Measurements from ENCODE around the gene STARD3. TPM values are rescaled to one million over a fixed set of nuclear protein-coding genes. Genes with fewer than 3 reads are reported as not detected.

The STARD3 gene
- total and polyA plus RNA-seq, 12 donors, result 14.2 to 46.1 (median 19.9) TPM

- 79 to 82% methylated on average over 5 of the region's 5 CpGs for WGBS, 2 donors
- Histone ChIP-seq H3K4me3 (no peak overlapping the region), H3K9me3 (no peaks in the 10 kb centered on the region), H3K27ac (peak overlapping the region in 8 of 10 donors; percentile 61 to 95 (median 88)), H3K27me3 (peaks cover 0 to 23% (median 3%) of the 10 kb centered on the region in 7 donors), H3K36me3 (peaks cover 0 to 3% (median 0%) of the 10 kb centered on the region in 9 donors), H3K4me1 (peaks cover 42 to 88% (median 59%) of the 10 kb centered on the region in 9 donors)
- no peak for ATAC-seq
- no peak for DNase-seq
- no peak for TF ChIP-seq CTCF (IDR thresholded peaks at IDR 0.05)
- intact Hi-C loops (cut with DNase I), result loop anchor here in 6 of 10 donors (5.0 to 10.0 kb wide), 5 partner anchors 37 to 58 kb away; partner anchors contain the start of genes MIEN1 (in 1 of the 6), PPP1R1B (in 1 of the 6) and STARD3 (in 1 of the 6)
Measured at GRCh38 chr17:39674179-39674578, 37.2 kb downstream of the STARD3 start.

GRCh38 chr17:39674702-39675389, 37.9 kb downstream of the STARD3 start:
- no peak overlapping the region for H3K4me3 ChIP-seq
- TF ChIP-seq CTCF (IDR thresholded peaks at IDR 0.05), result no peak
- H3K4me1 ChIP-seq, result peaks cover 47 to 88% (median 66%) of the 10 kb centered on the region in 9 donors
- intact Hi-C loops (cut with DNase I), result loop anchor here in 6 of 10 donors (5.0 to 10.0 kb wide), 5 partner anchors 38 to 57 kb away; partner anchors contain the start of genes MIEN1 (in 1 of the 6), PPP1R1B (in 1 of the 6) and STARD3 (in 1 of the 6)
- H3K27me3 ChIP-seq, result peaks cover 0 to 16% (median 0%) of the 10 kb centered on the region in 7 donors
- DNase-seq, result peak in 1 of 2 donors; percentile 72
- peak overlapping the region; percentile 61 to 95 (median 88) for H3K27ac ChIP-seq
- no peaks in the 10 kb centered on the region for H3K9me3 ChIP-seq
- 16 to 29% methylated on average over 11 of the region's 11 CpGs for WGBS, 2 donors
- H3K36me3 ChIP-seq, result peaks cover 0 to 3% (median 0%) of the 10 kb centered on the region in 9 donors
- ATAC-seq, result peak; percentile 6 to 41 (median 20)

GRCh38 chr17:39675390-39676082, 38.6 kb downstream of the STARD3 start:
- Histone ChIP-seq H3K27me3 (peaks cover 0 to 9% (median 0%) of the 10 kb centered on the region in 7 donors), H3K4me3 (no peak overlapping the region), H3K27ac (peak overlapping the region; percentile 61 to 95 (median 88)), H3K4me1 (peaks cover 47 to 88% (median 73%) of the 10 kb centered on the region in 9 donors), H3K36me3 (peaks cover 0 to 9% (median 0%) of the 10 kb centered on the region in 9 donors), H3K9me3 (no peaks in the 10 kb centered on the region)
- ATAC-seq (no peak), DNase-seq (no peak)
- WGBS, 2 donors, result 61 to 66% methylated on average over 10 of the region's 10 CpGs
- intact Hi-C loops (cut with DNase I), result loop anchor here in 1 of 10 donors (10.0 kb wide), 1 partner anchor 51 kb away; the partner anchor contains the start of gene PPP1R1B
- no peak for TF ChIP-seq CTCF (IDR thresholded peaks at IDR 0.05)

GRCh38 chr17:39676198-39676819, 39.4 kb downstream of the STARD3 start:
- peak overlapping the region; percentile 61 to 95 (median 88) for H3K27ac ChIP-seq
- H3K36me3 ChIP-seq, result peaks cover 0 to 16% (median 0%) of the 10 kb centered on the region in 9 donors
- ATAC-seq (peak; percentile 9 to 48 (median 34)), DNase-seq (peak; percentile 69 to 78)
- H3K4me1 ChIP-seq, result peaks cover 42 to 85% (median 65%) of the 10 kb centered on the region in 9 donors
- H3K4me3 ChIP-seq, result no peak overlapping the region
- whole genome bisulfite sequencing, 2 donors, result 24 to 30% methylated on average over 7 of the region's 7 CpGs
- H3K9me3 ChIP-seq, result no peaks in the 10 kb centered on the region
- H3K27me3 ChIP-seq, result peaks cover 0 to 3% (median 0%) of the 10 kb centered on the region in 7 donors
- TF ChIP-seq CTCF (IDR thresholded peaks at IDR 0.05), result no peak
- intact Hi-C loops (cut with DNase I), result loop anchor here in 1 of 10 donors (10.0 kb wide), 1 partner anchor 52 kb away; the partner anchor contains the start of gene PPP1R1B

Data from heart right ventricle (tissue), 16 donors.